Stimulated activated CD8-positive, alpha-beta memory T cell treated with anti-CD3 and anti-CD28 coated beads, Interleukin-15, amount 100 ng/mL, for 4 hours (primary cell): ENCODE results near the gene FOXP1.

Experiments
- DNase-seq, 2 donors: peaks; one replicate each; pipeline ENCODE4 v3.0.0-alpha.2; 2020; ENCODE audit warnings: low read depth in 2 of 2

FOXP1 gene

GRCh38 chr3:70914862-70915261 is 668.7 kb downstream of the FOXP1 start:
- no peak for DNase-seq

GRCh38 chr3:70911719-70912118 is 671.8 kb downstream of the FOXP1 start:
- no peak for DNase-seq

GRCh38 chr3:70905491-70905890 is 678.0 kb downstream of the FOXP1 start:
- DNase-seq: no peak
